ENCODE data around the gene ADGRE2.
"Not testable (repeated sequence)": the region's sequence is repeated elsewhere in the genome, so short reads cannot be mapped to it uniquely, and the experiment has no call there.

ADGRE2 gene

GRCh38 chr19:14778110-14778845, at the start of gene ADGRE2:
ADGRE2 (minus strand) TSS chr19:14778560; CDS start chr19:14776756, 1,804 bp downstream.
- H3K4me3 ChIP-seq, result not testable (repeated sequence)
- peak within 1 kb of the TSS in 1 of 21 experiments; percentile 17 for H3K27ac ChIP-seq

DNA sequence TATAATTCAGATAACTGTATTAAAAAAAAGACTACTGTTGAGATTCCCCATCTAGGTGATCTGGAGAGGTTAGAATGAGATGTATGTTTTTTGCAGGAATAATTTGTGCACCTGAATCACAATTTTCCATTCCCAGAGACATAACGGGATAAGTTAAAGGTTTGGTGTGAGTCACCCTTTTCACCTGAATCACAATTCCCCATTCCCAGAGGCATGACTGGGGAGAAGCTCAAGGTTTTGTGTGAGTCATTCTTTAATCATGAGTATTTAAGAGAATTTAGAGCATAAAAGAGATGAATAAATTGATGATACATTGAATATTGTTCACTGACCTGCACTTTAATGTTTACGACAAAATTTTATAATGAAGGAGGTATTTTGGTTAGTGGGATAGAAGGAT, 47.6 kb upstream of the ADGRE2 start:
- Histone ChIP-seq H3K4me3 (no peak overlapping the region), H3K27ac (no peak overlapping the region)

DNA sequence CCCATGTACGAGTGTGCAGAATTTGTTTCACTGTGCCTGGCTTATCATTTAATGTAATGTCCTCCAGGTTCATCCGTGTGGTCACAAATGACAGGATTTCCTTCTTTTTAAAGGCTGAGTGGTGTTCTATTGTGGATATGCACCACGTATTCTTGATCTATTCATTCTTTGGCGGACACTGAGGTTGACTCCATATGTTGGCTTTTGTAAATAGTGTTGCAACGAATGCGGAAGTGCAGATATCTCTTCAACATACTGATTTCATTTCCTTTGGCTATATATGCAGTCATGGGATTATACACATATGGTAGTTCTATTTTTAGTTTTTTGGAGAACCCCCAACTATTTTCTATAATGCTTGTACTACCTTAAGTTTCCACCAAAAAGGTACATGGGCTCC, 43.6 kb upstream of the ADGRE2 start:
- Histone ChIP-seq H3K27ac (no peak overlapping the region), H3K4me3 (no peak overlapping the region)

DNA sequence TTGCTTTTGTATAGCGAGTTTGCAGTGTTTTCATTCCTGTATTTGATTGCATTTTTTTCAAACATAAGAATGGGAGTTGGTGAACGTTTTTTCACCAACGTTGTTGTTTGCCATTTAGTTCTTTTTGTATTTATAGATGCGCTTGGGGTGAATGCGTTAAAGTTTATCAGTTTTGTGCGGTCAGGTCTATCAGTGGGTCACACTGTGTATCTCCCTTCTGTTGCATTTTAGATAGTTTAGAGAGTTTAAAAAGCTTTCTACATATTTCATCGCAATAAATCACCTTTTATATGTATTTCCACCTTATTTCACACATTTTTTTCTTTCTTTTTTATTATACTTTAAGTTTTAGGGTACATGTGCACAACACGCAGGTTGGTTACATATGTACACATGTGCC, 40.2 kb upstream of the ADGRE2 start:
- no peak overlapping the region for H3K4me3 ChIP-seq
- no peak overlapping the region for H3K27ac ChIP-seq

- Histone ChIP-seq H3K4me3 (no peak overlapping the region), H3K27ac (no peak overlapping the region)
Measured at GRCh38 chr19:14817052-14817451, 38.7 kb upstream of the ADGRE2 start.

DNA sequence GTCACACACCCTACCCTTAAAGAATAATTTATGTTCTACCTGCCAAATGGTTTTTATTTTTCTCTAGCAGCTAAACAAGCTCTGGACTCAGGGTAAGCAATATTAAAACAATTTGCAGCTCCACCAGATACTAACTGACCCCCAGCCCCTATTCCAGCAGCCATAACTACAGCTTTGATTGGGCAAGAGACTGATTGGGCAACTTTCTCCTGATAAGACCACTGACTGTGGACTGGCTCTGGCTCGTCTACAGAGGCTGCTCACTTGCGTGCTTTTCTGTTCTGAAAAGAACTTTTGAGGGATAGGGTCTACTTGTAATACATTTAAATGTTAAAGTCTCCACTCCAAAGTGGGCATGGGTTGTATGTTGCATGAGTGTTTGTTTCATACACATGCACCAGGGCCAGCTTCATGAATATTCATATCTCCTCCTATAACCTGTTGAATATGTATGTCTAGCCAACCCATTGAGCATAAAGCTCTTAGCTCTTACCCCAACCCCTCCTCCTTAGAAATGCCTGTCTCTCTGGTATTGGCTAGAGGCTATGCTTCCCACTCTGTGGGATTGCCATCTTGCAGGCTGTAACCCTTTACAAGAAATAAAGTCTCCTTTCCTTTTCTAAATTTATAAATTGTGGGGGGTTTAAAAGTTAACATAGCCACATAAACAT, 36.8 kb upstream of the ADGRE2 start:
- Histone ChIP-seq H3K4me3 (no peak overlapping the region), H3K27ac (no peak overlapping the region)

DNA sequence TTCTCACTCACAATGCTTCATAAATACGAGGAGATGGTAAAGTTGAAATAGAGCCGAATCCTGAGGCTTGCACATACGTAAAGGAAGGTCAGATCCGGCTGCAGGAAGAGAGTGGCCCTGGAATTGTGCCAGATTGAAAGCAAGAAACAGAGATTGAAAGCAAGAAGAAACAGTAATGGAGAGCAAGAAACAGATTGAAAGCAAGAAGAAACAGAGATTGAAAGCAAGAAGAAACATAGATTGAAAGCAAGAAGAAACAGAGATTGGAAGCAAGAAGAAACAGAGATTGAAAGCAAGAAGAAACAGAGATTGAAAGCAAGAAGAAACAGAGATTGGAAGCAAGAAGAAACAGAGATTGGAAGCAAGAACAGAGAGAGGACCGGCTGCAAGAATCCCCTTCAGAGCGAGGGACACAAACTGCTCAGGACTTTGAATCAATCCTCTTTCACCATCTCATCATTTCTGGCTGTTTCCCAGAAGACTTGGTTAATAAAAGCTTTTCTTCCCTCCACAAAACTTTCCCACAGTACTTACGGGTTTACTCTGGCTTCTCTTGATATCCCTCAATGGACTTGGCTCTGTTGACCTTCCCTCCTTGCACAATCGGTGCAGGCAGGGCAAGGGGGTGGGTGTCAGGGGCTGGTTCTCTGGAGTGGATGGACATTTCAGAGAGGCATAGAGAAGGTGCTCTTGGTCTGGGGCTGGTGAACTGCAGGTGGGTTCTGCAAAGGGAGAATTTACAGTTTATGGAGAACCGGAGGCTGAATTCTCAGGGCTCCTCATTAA, 31.1 kb upstream of the ADGRE2 start:
- no peak overlapping the region for H3K27ac ChIP-seq
- H3K4me3 ChIP-seq, result no peak overlapping the region

DNA sequence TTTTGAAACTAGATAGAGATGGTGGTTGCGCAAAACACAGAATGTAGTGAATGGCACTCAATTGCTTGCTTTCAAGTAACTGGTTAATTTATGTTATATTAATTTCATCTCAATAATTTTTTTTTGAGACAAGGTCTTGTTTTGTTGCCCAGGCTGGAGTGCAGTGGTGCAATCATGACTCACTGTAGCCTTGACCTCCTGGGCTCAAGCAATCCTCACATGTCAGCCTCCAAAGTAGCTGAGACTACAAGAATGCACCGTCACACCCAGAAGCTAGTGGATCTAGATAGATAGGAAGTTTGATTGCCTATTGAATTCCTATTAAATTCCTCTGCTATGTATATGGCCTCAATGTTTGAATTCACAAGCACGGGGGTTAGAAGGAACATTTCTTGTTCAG, 26.4 kb upstream of the ADGRE2 start:
- Histone ChIP-seq H3K27ac (no peak overlapping the region), H3K4me3 (no peak overlapping the region)

DNA sequence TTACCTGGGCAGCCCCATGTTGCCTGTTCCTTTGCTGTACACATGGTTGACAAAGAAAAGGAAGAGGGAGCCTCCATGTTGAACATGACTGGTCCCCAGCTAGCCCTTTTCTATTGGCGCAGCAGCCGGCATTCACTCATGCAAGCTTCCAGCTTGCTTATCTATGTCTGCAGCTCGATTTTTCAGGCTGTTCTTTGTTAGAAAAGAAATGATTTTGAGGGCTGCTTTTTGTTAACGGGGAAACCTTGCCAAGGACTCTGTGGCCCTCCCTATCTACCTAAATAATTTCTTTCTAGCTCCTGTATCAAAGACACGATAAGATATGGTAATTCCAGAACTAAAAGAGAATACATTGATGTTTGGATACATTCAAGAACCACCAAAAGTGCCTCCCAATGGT, 20.4 kb upstream of the ADGRE2 start:
- no peak overlapping the region for H3K4me3 ChIP-seq
- H3K27ac ChIP-seq, result no peak overlapping the region

GRCh38 chr19:14796021-14796420, 17.7 kb upstream of the ADGRE2 start:
- H3K4me3 ChIP-seq, result no peak overlapping the region
- no peak overlapping the region for H3K27ac ChIP-seq

- no peak overlapping the region for H3K4me3 ChIP-seq
- no peak overlapping the region for H3K27ac ChIP-seq
Measured at GRCh38 chr19:14795078-14795721, 16.8 kb upstream of the ADGRE2 start.

DNA sequence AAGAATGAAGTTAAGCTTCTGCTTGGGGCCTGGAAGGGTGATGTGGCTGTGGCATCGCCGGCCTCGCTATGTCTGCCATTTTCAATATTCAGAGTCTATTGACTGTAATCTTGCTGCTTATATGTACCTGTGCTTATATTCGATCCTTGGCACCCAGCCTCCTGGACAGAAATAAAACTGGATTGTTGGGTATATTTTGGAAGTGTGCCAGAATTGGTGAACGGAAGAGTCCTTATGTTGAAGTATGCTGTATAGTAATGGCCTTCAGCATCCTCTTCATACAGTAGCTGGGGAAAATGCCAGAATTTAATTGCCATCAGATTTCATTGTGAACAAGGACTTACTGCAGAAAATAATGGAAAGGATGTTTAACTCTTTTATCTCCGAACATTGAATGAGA, 13.9 kb upstream of the ADGRE2 start:
- H3K27ac ChIP-seq, H3K4me3 ChIP-seq: not testable (repeated sequence)

- H3K4me3 ChIP-seq, result no peak overlapping the region
- H3K27ac ChIP-seq, result no peak overlapping the region
Measured at GRCh38 chr19:14786421-14786851, 8.1 kb upstream of the ADGRE2 start.

DNA sequence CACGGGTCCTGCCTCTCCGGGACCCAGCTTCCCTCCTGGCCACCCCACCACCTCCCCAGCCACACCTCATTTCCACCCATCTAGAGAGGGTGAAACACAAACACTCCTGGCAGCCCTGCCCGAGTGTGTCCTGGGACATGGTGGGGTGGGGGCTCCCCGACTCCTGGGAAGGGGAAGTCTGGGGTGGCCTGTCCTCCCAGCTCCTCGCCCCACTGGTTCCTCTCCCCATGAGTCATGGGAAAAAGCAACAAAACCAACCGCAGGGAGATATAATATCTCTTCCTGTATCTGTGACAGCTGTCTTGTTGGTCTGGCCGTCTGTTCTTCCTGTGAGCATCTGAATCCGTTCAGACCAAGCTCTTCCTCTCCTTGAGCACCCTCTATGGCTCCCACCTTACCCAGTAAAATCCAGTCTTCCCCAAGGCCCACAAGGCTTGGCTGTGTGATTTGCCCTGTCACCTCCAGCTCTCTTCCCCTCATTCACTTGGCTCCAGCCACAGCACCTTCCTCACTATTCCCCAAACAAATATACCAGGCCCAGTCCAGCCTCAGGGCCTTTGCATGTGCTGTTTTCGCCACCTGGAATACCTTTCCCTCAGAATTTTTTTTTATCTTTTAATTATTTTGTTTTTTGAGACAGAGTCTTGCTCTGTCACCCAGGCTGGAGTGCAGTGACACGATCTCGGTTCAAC, 6.9 kb upstream of the ADGRE2 start:
- H3K4me3 ChIP-seq, result not testable (repeated sequence)
- peak overlapping the region in 14 of 21 experiments; percentile 2 to 79 (median 52) for H3K27ac ChIP-seq

- not testable (repeated sequence) for H3K4me3 ChIP-seq
- H3K27ac ChIP-seq, result peak overlapping the region in 14 of 21 experiments; percentile 2 to 79 (median 52)
Measured at GRCh38 chr19:14784730-14785101, 6.4 kb upstream of the ADGRE2 start.

GRCh38 chr19:14783410-14783998, 5.1 kb upstream of the ADGRE2 start:
- H3K27ac ChIP-seq, result peak overlapping the region in 6 of 21 experiments; percentile 19 to 79 (median 52)

GRCh38 chr19:14782626-14783409, 4.5 kb upstream of the ADGRE2 start:
- H3K27ac ChIP-seq, result peak overlapping the region in 4 of 21 experiments; percentile 19 to 58 (median 46)
- no peak overlapping the region for H3K4me3 ChIP-seq

More at GRCh38 chr19:14783410-14783998, 5.1 kb upstream of the ADGRE2 start:
- not testable (repeated sequence) for H3K4me3 ChIP-seq

Measured in skin epidermis (tissue), 12 donors.